ENCODE results near the gene RIC1. TPM values are rescaled to one million over a fixed set of nuclear protein-coding genes. Genes with fewer than 3 reads are reported as not detected.

The RIC1 gene
- total and polyA plus RNA-seq, 2 of the 4 experiments (the other 2 are of a cell fraction) = 28.8 to 76.9 TPM

GRCh38 chr9:5624655-5625054 is 4.3 kb upstream of the RIC1 start:
- CTCF ChIA-PET = no interaction called here
- ATAC-seq (ENCODE audit: low read depth) (no peak), DNase-seq (no peak)
- no TSS peak for BruUV-seq (replicated peaks)
- Histone ChIP-seq H3K56ac (ENCODE audit: extremely low read depth, insufficient read depth, low read length) (no peak overlapping the region), H3K9ac (ENCODE audit: low read depth, low read length) (no peak overlapping the region), H3K18ac (ENCODE audit: low read depth, low read length) (no peak overlapping the region), H3K14ac (replicated peaks; ENCODE audit: low read depth, low read length) (no peak overlapping the region), H3K23ac (ENCODE audit: low read depth, low read length) (no peak overlapping the region), H4K8ac (ENCODE audit: low read depth in 2 of 2, low read length in 2 of 2) (no peak overlapping the region), H2AFZ (replicated peaks; ENCODE audit: low read length, poor library complexity) (no peak overlapping the region), H4K5ac (ENCODE audit: low read depth, low read length) (no peak overlapping the region), H3K36me3 (ENCODE audit: control insufficient read depth, insufficient read depth, low read length) (no peaks in the 10 kb centered on the region), H2BK5ac (ENCODE audit: low read depth, low read length, poor library complexity, severe bottlenecking) (no peak overlapping the region), H2BK20ac (ENCODE audit: low read depth, low read length) (no peak overlapping the region), H3K4ac (ENCODE audit: low read depth, low read length) (no peak overlapping the region), H3K79me1 (ENCODE audit: low read depth in 1 of 2, low read length in 2 of 2) (peaks cover 25 to 57% of the 10 kb centered on the region in 2 experiments), H3K27ac (ENCODE audit: insufficient read depth, low read length) (no peak overlapping the region), H4K91ac (ENCODE audit: insufficient read depth, low read depth, low read length) (no peak overlapping the region), H2BK15ac (ENCODE audit: low read depth, low read length) (peak overlapping the region; percentile 42; the same call in 1 of the 3 replicates), H3K4me2 (ENCODE audit: low read depth, low read length) (no peak overlapping the region), H3K9me3 (ENCODE audit: control insufficient read depth, insufficient read depth, low read length) (no peaks in the 10 kb centered on the region), H3K4me1 (ENCODE audit: control insufficient read depth, insufficient read depth, low read length) (peaks cover 2% of the 10 kb centered on the region), H3K27me3 (ENCODE audit: control insufficient read depth, insufficient read depth, low read length) (no peaks in the 10 kb centered on the region), H2AK5ac (ENCODE audit: low read depth, low read length) (no peak overlapping the region), H2BK120ac (ENCODE audit: low read depth, low read length) (no peak overlapping the region), H4K20me1 (ENCODE audit: insufficient read depth, low read length) (peaks cover 5% of the 10 kb centered on the region), H3K4me3 (ENCODE audit: insufficient read depth, low read depth, low read length) (no peak overlapping the region), H2AK9ac (replicated peaks; ENCODE audit: low read depth, low read length, poor library complexity) (no peak overlapping the region), H3K9me1 (ENCODE audit: insufficient read depth, low read length) (peaks cover 3% of the 10 kb centered on the region; the same call in 1 of the 2 replicates)
- in situ Hi-C loops (cut with MboI; ENCODE audit: low sequenced_read_pairs) = no loop called here
- dilution Hi-C loops (cut with HindIII; ENCODE audit: low sequenced_read_pairs, unreplicated experiment) = no loop called here
- no peak for TF ChIP-seq MXI1 (IDR thresholded peaks at IDR 0.05; ENCODE audit: borderline replicate concordance, low read depth, low read length)
- TF ChIP-seq POLR2A (IDR thresholded peaks at IDR 0.05; ENCODE audit: low read depth, low read length) = no peak
- no peak for TF ChIP-seq RFX5 (IDR thresholded peaks at IDR 0.05; ENCODE audit: low read depth, low read length)
- no peak for TF ChIP-seq NFE2L2 (IDR thresholded peaks at IDR 0.05; ENCODE audit: low read depth, low read length)
- TF ChIP-seq FOS (IDR thresholded peaks at IDR 0.05; ENCODE audit: low read depth, low read length) = no peak
- TF ChIP-seq RCOR1 (IDR thresholded peaks at IDR 0.05; ENCODE audit: insufficient replicate concordance, low read length) = no peak
- TF ChIP-seq SMC3 (IDR thresholded peaks at IDR 0.05; ENCODE audit: low read depth, low read length) = no peak
- TF ChIP-seq MAZ (IDR thresholded peaks at IDR 0.05; ENCODE audit: borderline replicate concordance, low read depth, low read length) = no peak
- TF ChIP-seq RAD21 (IDR thresholded peaks at IDR 0.05; ENCODE audit: low read length) = no peak
- no peak for TF ChIP-seq ELK1 (IDR thresholded peaks at IDR 0.05; ENCODE audit: borderline replicate concordance, low read depth, low read length)
- no peak for TF ChIP-seq CHD1 (IDR thresholded peaks at IDR 0.05; ENCODE audit: low read depth, low read length)
- TF ChIP-seq CEBPB (IDR thresholded peaks at IDR 0.05; ENCODE audit: low read depth, low read length) = no peak
- no peak for TF ChIP-seq CTCF (conservative IDR thresholded peaks at IDR 0.05; ENCODE audit: low read depth, low read length)
- no peak for TF ChIP-seq BHLHE40 (IDR thresholded peaks at IDR 0.05; ENCODE audit: low read depth, low read length)
- intact Hi-C loops (cut with micrococcal nuclease) = no loop called here
- no CpG with 5 or more reads among the region's 2 CpGs for WGBS, 2 experiments (ENCODE audit: extremely low coverage in 2 of 2, insufficient read length in 1 of 2)
- POLR2A ChIA-PET (ENCODE audit: unreplicated experiment) = no interaction called here
